Measurements from ENCODE around the gene UEVLD. TPM values are rescaled to one million over a fixed set of nuclear protein-coding genes. Genes with fewer than 3 reads are reported as not detected.

Gene UEVLD
- total RNA-seq, 2 donors from 2014 or later, result 16.1 to 17.6 TPM

Other genes with a start within 250 kb of the UEVLD start
- 100 to 1,000 TPM; 297 to 586 TPM for gene LDHA, start 194.2 kb downstream of the UEVLD start, total RNA-seq
- not detected for gene LDHC, start 176.4 kb downstream of the UEVLD start, total RNA-seq
- gene LDHAL6A, start 132.9 kb downstream of the UEVLD start, total RNA-seq, result not detected
- gene TSG101, start 61.8 kb downstream of the UEVLD start, total RNA-seq, result 10 to 100 TPM; 49.8 to 51.1 TPM
- 1 to 10 TPM; 5.9 to 6.6 TPM for gene MISFA, start 11.1 kb upstream of the UEVLD start, total RNA-seq
- 10 to 100 TPM in 1 of 2 donors, 1 to 10 TPM in 1; 9.0 to 10.9 TPM for gene SPTY2D1, start 45.6 kb upstream of the UEVLD start, total RNA-seq
- 1 to 10 TPM; 3.9 to 4.8 TPM for gene TMEM86A, start 110.0 kb upstream of the UEVLD start, total RNA-seq
- gene IGSF22, start 137.5 kb upstream of the UEVLD start, total RNA-seq, result 1 to 10 TPM; 1.7 to 2.4 TPM
- gene PTPN5, start 203.1 kb upstream of the UEVLD start, total RNA-seq, result 1 to 10 TPM in 1 of 2 donors, under 1 TPM in 1; 0.41 to 2.3 TPM

All from left cardiac atrium (tissue), 2 donors.